CD4-positive, alpha-beta T cell (primary cell): ENCODE results near the gene TRAPPC3. TPM values are rescaled to one million over a fixed set of nuclear protein-coding genes. Genes with fewer than 3 reads are reported as not detected.

Experiments used
- ATAC-seq: fragments of 200-7000 bp; cut with Tn5 transposase; one replicate; pipeline ENCODE4 v1.10.0; 2022; ENCODE audit warnings: mild to moderate bottlenecking; ENCODE audit not compliant: poor library complexity
- CTCF ChIA-PET: fragments of 350-600 bp; sonication (Branson Sonifier 250); formaldehyde crosslinking; loops from one replicate; lab custom pipeline; 2021; ENCODE audit warnings: antibody characterized with exemption, inconsistent platforms; lab: Charles Lee
- POLR2A ChIA-PET: fragments of 350-600 bp; sonication (Branson Sonifier 250); formaldehyde crosslinking; loops from one replicate; lab custom pipeline; 2021; ENCODE audit warnings: antibody characterized with exemption, inconsistent platforms; lab: Charles Lee
- DNase-seq, 14 experiments: peaks; one replicate each; pipeline ENCODE4 v3.0.0-alpha.2; 2013 to 2020; ENCODE audit warnings: mixed read lengths in 2 of 14
- H3K27ac ChIP-seq, 2 donors: one replicate each; pipeline versions ENCODE4 v1.5.1 to v1.7.0; 2013; ENCODE audit warnings: low read length in 2 of 2, low read depth in 1 of 2, mild to moderate bottlenecking in 1 of 2
- H3K27me3 ChIP-seq, 2 experiments: 1 replicate in 1 of 2; 2 replicates in 1 of 2; pipeline versions ENCODE4 v1.6.1 to v1.7.0; 2013; ENCODE audit warnings: low read length in 2 of 2, control low read depth in 1 of 2, mild to moderate bottlenecking in 1 of 2, moderate library complexity in 1 of 2; ENCODE audit not compliant: insufficient read depth in 2 of 2, control insufficient read depth in 1 of 2
- H3K36me3 ChIP-seq: one replicate; pipeline ENCODE4 v1.6.1; 2013; ENCODE audit warnings: low read length, control low read depth; ENCODE audit not compliant: insufficient read depth
- H3K4me1 ChIP-seq: one replicate; pipeline ENCODE4 v1.6.1; 2013; ENCODE audit warnings: low read length, control low read depth; ENCODE audit not compliant: insufficient read depth
- H3K4me3 ChIP-seq: one replicate; pipeline ENCODE4 v1.5.1; 2013; ENCODE audit warnings: mild to moderate bottlenecking, low read length, moderate library complexity
- H3K9me3 ChIP-seq, 2 experiments: 1 replicate in 1 of 2; 2 replicates in 1 of 2; pipeline versions ENCODE4 v1.6.1 to v1.7.0; 2013; ENCODE audit warnings: low read length in 2 of 2, mild to moderate bottlenecking in 2 of 2, control low read depth in 1 of 2, moderate library complexity in 1 of 2; ENCODE audit not compliant: control insufficient read depth in 1 of 2, insufficient read depth in 1 of 2
- H3K27ac Mint-ChIP-seq: one replicate; pipeline ENCODE4 v1.8.0; 2020; ENCODE audit warnings: mixed read lengths
- H3K27me3 Mint-ChIP-seq: one replicate; pipeline ENCODE4 v1.8.0; 2021; ENCODE audit warnings: mixed read lengths
- H3K36me3 Mint-ChIP-seq: one replicate; pipeline ENCODE4 v1.8.0; 2021; ENCODE audit warnings: low read depth, mixed read lengths
- H3K4me1 Mint-ChIP-seq: one replicate; pipeline ENCODE4 v1.8.0; 2021; ENCODE audit warnings: low read depth, mixed read lengths
- H3K4me3 Mint-ChIP-seq: one replicate; pipeline ENCODE4 v1.8.0; 2020; ENCODE audit warnings: mild to moderate bottlenecking, mixed read lengths
- H3K9me3 Mint-ChIP-seq: one replicate; pipeline ENCODE4 v1.8.0; 2020; ENCODE audit warnings: mixed read lengths
- CTCF ChIP-seq: fragments of 200-600 bp; IDR thresholded peaks from one replicate; pipeline ENCODE4 v1.8.0; 2022; ENCODE audit warnings: antibody characterized with exemption, mild to moderate bottlenecking
- intact Hi-C, 2 experiments: fragments of 100-400 bp; cut with DNase I in 1 of 2; cut with micrococcal nuclease in 1 of 2; formaldehyde crosslinking; loops; one replicate each; pipeline versions ENCODE4 v1.15.1 to v1.9.0; 2023 to 2025; cut with DNase I, micrococcal nuclease
- total RNA-seq, 174 experiments: library from RNA in 2 of 174; stranded (reverse) in 2 of 174; gene quantifications; one replicate each; pipeline ENCODE4 v1.2.3 and lab custom pipeline; 2021 to 2026

Gene TRAPPC3
- total RNA-seq, 2 experiments from 2014 or later: 18.4 to 21.3 TPM

GRCh38 chr1:36137226-36137625 is 12.1 kb downstream of the TRAPPC3 start:
- no peak overlapping the region for H3K27ac Mint-ChIP-seq
- no peak overlapping the region for H3K27ac ChIP-seq
- peaks cover 41% of the 10 kb centered on the region for H3K36me3 ChIP-seq
- H3K27me3 Mint-ChIP-seq: no peaks in the 10 kb centered on the region
- intact Hi-C loops: no loop called here
- peaks cover 6% of the 10 kb centered on the region for H3K4me1 ChIP-seq
- no peaks in the 10 kb centered on the region for H3K9me3 ChIP-seq
- H3K27me3 ChIP-seq: no peaks in the 10 kb centered on the region
- no peak overlapping the region for H3K4me3 ChIP-seq
- H3K4me3 Mint-ChIP-seq: no peak overlapping the region
- no peak for DNase-seq
- H3K4me1 Mint-ChIP-seq: peaks cover 22% of the 10 kb centered on the region
- ChIA-PET CTCF (no interaction called here), POLR2A (no interaction called here)
- peaks cover 54% of the 10 kb centered on the region for H3K36me3 Mint-ChIP-seq
- ATAC-seq: no peak
- TF ChIP-seq CTCF: no peak
- no peaks in the 10 kb centered on the region for H3K9me3 Mint-ChIP-seq

- peaks cover 16% of the 10 kb centered on the region for H3K4me1 Mint-ChIP-seq
- no peak overlapping the region for H3K4me3 Mint-ChIP-seq
- DNase-seq (no peak), ATAC-seq (no peak)
- Histone ChIP-seq H3K4me3 (no peak overlapping the region), H3K4me1 (peaks cover 6% of the 10 kb centered on the region), H3K36me3 (peaks cover 41% of the 10 kb centered on the region), H3K27me3 (no peaks in the 10 kb centered on the region), H3K9me3 (no peaks in the 10 kb centered on the region), H3K27ac (no peak overlapping the region)
- H3K27me3 Mint-ChIP-seq: no peaks in the 10 kb centered on the region
- H3K27ac Mint-ChIP-seq: no peak overlapping the region
- no peak for TF ChIP-seq CTCF
- ChIA-PET POLR2A (no interaction called here), CTCF (interaction anchor here (0.6 kb wide), 1 partner anchor 19 kb away, joined by 3 read pairs; no protein-coding TSS in a partner anchor)
- H3K36me3 Mint-ChIP-seq: peaks cover 49% of the 10 kb centered on the region
- intact Hi-C loops: no loop called here
- no peaks in the 10 kb centered on the region for H3K9me3 Mint-ChIP-seq
These were observed 12.8 kb downstream of the TRAPPC3 start for GRCh38 chr1:36136535-36136934.

GRCh38 chr1:36135796-36136195 is 13.5 kb downstream of the TRAPPC3 start:
- no peak for TF ChIP-seq CTCF
- ATAC-seq (no peak), DNase-seq (no peak)
- Mint-ChIP-seq H3K4me1 (peaks cover 10% of the 10 kb centered on the region), H3K27ac (no peak overlapping the region), H3K9me3 (no peaks in the 10 kb centered on the region), H3K4me3 (no peak overlapping the region), H3K27me3 (no peaks in the 10 kb centered on the region), H3K36me3 (peaks cover 44% of the 10 kb centered on the region)
- intact Hi-C loops: loop anchor here in 1 of 2 experiments (2.0 kb wide), 1 partner anchor 35 kb away; no protein-coding TSS in a partner anchor
- Histone ChIP-seq H3K27me3 (no peaks in the 10 kb centered on the region), H3K9me3 (no peaks in the 10 kb centered on the region), H3K27ac (no peak overlapping the region), H3K4me1 (peaks cover 6% of the 10 kb centered on the region), H3K36me3 (peaks cover 41% of the 10 kb centered on the region), H3K4me3 (no peak overlapping the region)
- CTCF ChIA-PET: interaction anchor here (1.6 to 2.0 kb wide), 2 partner anchors 13 to 36 kb away, joined by 8 to 9 read pairs; partner anchors contain the start of gene TRAPPC3
- POLR2A ChIA-PET: interaction anchor here (1.4 kb wide), 1 partner anchor 27 kb away, joined by 5 read pairs; no protein-coding TSS in a partner anchor
